Naive thymus-derived CD4-positive, alpha-beta T cell (primary cell): Measurements from ENCODE around the gene UNC119B. TPM values are rescaled to one million over a fixed set of nuclear protein-coding genes. Genes with fewer than 3 reads are reported as not detected.
A peak's percentile ranks its signal among the peaks of the same experiment; 100 is the strongest.

ENCODE experiments used
- ATAC-seq: fragments of 150-1000 bp; cut with Tn5 transposase; 2 replicates; pipeline ENCODE4 v1.10.0; 2021; ENCODE audit warnings: mild to moderate bottlenecking, moderate library complexity
- CTCF ChIA-PET: fragments of 350-600 bp; sonication (Branson Sonifier 250); formaldehyde crosslinking; loops from one replicate; lab custom pipeline; 2021; ENCODE audit warnings: antibody characterized with exemption; lab: Charles Lee
- POLR2A ChIA-PET: fragments of 350-600 bp; sonication (Branson Sonifier 250); formaldehyde crosslinking; loops from one replicate; lab custom pipeline; 2021; ENCODE audit warnings: antibody characterized with exemption, inconsistent platforms; lab: Charles Lee
- DNase-seq, 9 donors: peaks; one replicate each; pipeline versions ENCODE4 v3.0.0 to v3.0.0-alpha.2; 2020 to 2022; ENCODE audit warnings: mixed read lengths in 1 of 9
- H3K27ac ChIP-seq: one replicate; pipeline ENCODE4 v1.7.0; 2013; ENCODE audit warnings: mild to moderate bottlenecking, low read depth, low read length, moderate library complexity
- H3K27me3 ChIP-seq, 2 donors: one replicate each; pipeline ENCODE4 v1.7.0; 2013; ENCODE audit warnings: low read length in 2 of 2, mild to moderate bottlenecking in 2 of 2, moderate library complexity in 2 of 2; ENCODE audit not compliant: control insufficient read depth in 2 of 2, insufficient read depth in 2 of 2
- H3K36me3 ChIP-seq, 3 experiments: 1 replicate in 2 of 3; 2 replicates in 1 of 3; pipeline ENCODE4 v1.7.0; 2013; ENCODE audit warnings: low read length in 3 of 3, mild to moderate bottlenecking in 3 of 3, moderate library complexity in 1 of 3; ENCODE audit not compliant: insufficient read depth in 3 of 3, control insufficient read depth in 2 of 3
- H3K4me1 ChIP-seq, 2 donors: one replicate each; pipeline ENCODE4 v1.7.0; 2013; ENCODE audit warnings: low read length in 2 of 2, mild to moderate bottlenecking in 2 of 2, moderate library complexity in 1 of 2; ENCODE audit not compliant: control insufficient read depth in 2 of 2, insufficient read depth in 2 of 2
- H3K4me3 ChIP-seq: 2 replicates; pipeline ENCODE4 v1.7.0; 2013; ENCODE audit warnings: mild to moderate bottlenecking, low read length
- H3K9me3 ChIP-seq, 3 experiments: 1 replicate in 2 of 3; 2 replicates in 1 of 3; pipeline ENCODE4 v1.7.0; 2013; ENCODE audit warnings: low read length in 3 of 3; ENCODE audit not compliant: control insufficient read depth in 2 of 3
- H3K27ac Mint-ChIP-seq, 9 donors: one replicate each; pipeline ENCODE4 v1.8.0; 2020 to 2022; ENCODE audit warnings: mixed read lengths in 9 of 9, mild to moderate bottlenecking in 8 of 9, moderate library complexity in 5 of 9, inconsistent platforms in 2 of 9
- H3K27me3 Mint-ChIP-seq, 5 donors: one replicate each; pipeline ENCODE4 v1.8.0; 2021 to 2022; ENCODE audit warnings: mixed read lengths in 5 of 5, mild to moderate bottlenecking in 1 of 5
- H3K36me3 Mint-ChIP-seq, 5 donors: one replicate each; pipeline ENCODE4 v1.8.0; 2020 to 2022; ENCODE audit warnings: mixed read lengths in 5 of 5, mild to moderate bottlenecking in 3 of 5, inconsistent platforms in 1 of 5
- H3K4me1 Mint-ChIP-seq, 7 donors: one replicate each; pipeline ENCODE4 v1.8.0; 2020 to 2022; ENCODE audit warnings: mixed read lengths in 7 of 7, mild to moderate bottlenecking in 3 of 7, inconsistent platforms in 1 of 7
- H3K4me3 Mint-ChIP-seq, 10 donors: one replicate each; pipeline ENCODE4 v1.8.0; 2020 to 2022; ENCODE audit warnings: mild to moderate bottlenecking in 10 of 10, mixed read lengths in 10 of 10, moderate library complexity in 6 of 10, inconsistent platforms in 2 of 10
- H3K9me3 Mint-ChIP-seq, 11 donors: one replicate each; pipeline ENCODE4 v1.8.0; 2020 to 2022; ENCODE audit warnings: mixed read lengths in 11 of 11, mild to moderate bottlenecking in 4 of 11, inconsistent platforms in 1 of 11, moderate library complexity in 1 of 11
- intact Hi-C, 2 donors: fragments of 100-400 bp; cut with micrococcal nuclease; formaldehyde crosslinking; loops; one replicate each; pipeline ENCODE4 v1.15.1; 2023
- polyA plus RNA-seq, 2 donors: library from polyadenylated mRNA; unstranded; fragments of 300-500 nt; fragmentation: Illumina TruSeq; gene quantifications; one replicate each; pipeline ENCODE4 v1.2.3, GENCODE V29; 2021
- total RNA-seq, 6 experiments: library from RNA in 5 of 6; stranded (reverse) in 5 of 6; gene quantifications; 1 replicate in 5 of 6; 2 replicates in 1 of 6; pipeline ENCODE4 v1.2.3 and lab custom pipeline; 2021 to 2026

The UNC119B gene
- total and polyA plus RNA-seq, 7 experiments from 2014 or later = 10.6 to 26.7 (median 15.2) TPM

DNA sequence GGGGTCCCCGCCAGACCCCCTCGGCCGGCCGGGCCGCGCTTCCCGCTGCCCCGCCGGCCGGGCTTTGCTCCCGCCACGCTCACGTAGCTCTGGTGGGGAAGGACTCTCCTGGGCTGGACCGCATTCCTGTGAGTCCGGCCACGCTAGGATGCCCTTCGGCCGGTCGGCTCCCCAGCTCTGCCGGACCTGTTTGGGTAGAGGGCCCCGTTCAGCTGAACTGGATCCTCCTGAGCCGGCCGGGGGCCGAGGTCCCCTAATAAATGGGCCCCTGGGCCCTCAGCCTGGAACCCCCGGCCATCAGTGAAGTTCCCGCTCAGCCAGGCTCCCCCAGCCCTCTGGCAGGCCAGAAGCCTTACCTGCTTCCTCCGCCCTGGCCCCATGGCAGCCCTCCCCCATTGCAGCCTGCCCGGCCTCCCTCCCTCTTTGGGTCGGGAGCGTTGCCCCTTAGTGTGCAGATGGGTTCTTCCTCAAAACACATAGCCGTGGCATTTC lies 593 bp downstream of the UNC119B start:
- peak overlapping the region; percentile 87 to 96 (median 92) for H3K27ac Mint-ChIP-seq
- Histone ChIP-seq H3K9me3 (no peaks in the 10 kb centered on the region), H3K27me3 (no peaks in the 10 kb centered on the region), H3K4me3 (peak overlapping the region; percentile 69), H3K4me1 (peaks cover 5 to 7% of the 10 kb centered on the region in 2 donors), H3K36me3 (peaks cover 0 to 12% (median 0%) of the 10 kb centered on the region in 3 experiments), H3K27ac (peak overlapping the region; percentile 83)
- no peaks in the 10 kb centered on the region for H3K27me3 Mint-ChIP-seq
- ChIA-PET CTCF (interaction anchor here (0.7 to 2.2 kb wide), 4 partner anchors 9 to 274 kb away, joined by 3 to 17 read pairs (median 5); no protein-coding TSS in a partner anchor), POLR2A (interaction anchor here (0.7 to 1.2 kb wide), 3 partner anchors 15 to 689 kb away, joined by 3 read pairs; partner anchors contain the start of gene RNF34)
- intact Hi-C loops = loop anchor here (1.0 to 10.0 kb wide), 5 partner anchors 14 to 386 kb away; partner anchors contain the start of genes ACADS (in 1 of the 2) and HNF1A (in 1 of the 2)
- peak; percentile 33 for ATAC-seq
- H3K4me3 Mint-ChIP-seq = peak overlapping the region; percentile 87 to 98 (median 95)
- peaks cover 20 to 40% (median 37%) of the 10 kb centered on the region in 7 donors for H3K4me1 Mint-ChIP-seq
- no peaks in the 10 kb centered on the region for H3K9me3 Mint-ChIP-seq
- peaks cover 0 to 18% (median 6%) of the 10 kb centered on the region in 5 donors for H3K36me3 Mint-ChIP-seq
- peak in 5 of 9 donors; percentile 13 to 47 (median 23) for DNase-seq

DNA sequence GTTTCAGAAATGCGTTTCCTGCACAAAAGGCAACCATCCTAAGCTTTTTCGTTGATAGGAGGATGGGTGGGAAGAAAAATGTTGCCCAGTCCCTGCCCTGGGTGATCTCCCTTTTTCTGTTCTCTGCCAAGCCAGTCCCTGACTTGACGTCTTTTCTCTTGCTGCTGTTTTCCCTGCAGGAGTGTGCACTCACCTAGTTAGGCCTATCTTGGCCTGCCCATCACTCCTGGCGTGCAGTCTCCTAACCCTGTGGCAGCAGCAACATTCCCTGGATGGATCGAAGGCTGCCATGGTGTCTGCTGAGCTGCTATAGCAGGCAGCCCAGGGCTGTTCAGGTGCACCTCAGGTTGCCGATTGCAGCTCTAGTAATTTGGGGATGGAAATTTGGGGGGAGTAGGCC lies 1.2 kb downstream of the UNC119B start:
- no peak for ATAC-seq
- Histone ChIP-seq H3K27ac (peak overlapping the region; percentile 83), H3K36me3 (peaks cover 0 to 18% (median 5%) of the 10 kb centered on the region in 3 experiments), H3K4me1 (peaks cover 5 to 7% of the 10 kb centered on the region in 2 donors), H3K27me3 (no peaks in the 10 kb centered on the region), H3K4me3 (peak overlapping the region; percentile 69), H3K9me3 (no peaks in the 10 kb centered on the region)
- H3K4me3 Mint-ChIP-seq = peak overlapping the region; percentile 87 to 98 (median 95)
- no peaks in the 10 kb centered on the region for H3K27me3 Mint-ChIP-seq
- no peaks in the 10 kb centered on the region for H3K9me3 Mint-ChIP-seq
- no peak for DNase-seq
- H3K27ac Mint-ChIP-seq = peak overlapping the region; percentile 87 to 96 (median 92)
- H3K36me3 Mint-ChIP-seq = peaks cover 3 to 18% (median 10%) of the 10 kb centered on the region in 5 donors
- CTCF ChIA-PET = interaction anchor here (1.3 to 2.2 kb wide), 3 partner anchors 9 to 65 kb away, joined by 3 to 17 read pairs (median 7); no protein-coding TSS in a partner anchor
- intact Hi-C loops = loop anchor here (2.0 to 10.0 kb wide), 3 partner anchors 34 to 387 kb away; partner anchors contain the start of gene HNF1A (in 1 of the 2)
- peaks cover 20 to 40% (median 37%) of the 10 kb centered on the region in 7 donors for H3K4me1 Mint-ChIP-seq
- POLR2A ChIA-PET = interaction anchor here (0.7 to 1.2 kb wide), 2 partner anchors 16 to 29 kb away, joined by 3 read pairs; no protein-coding TSS in a partner anchor

DNA sequence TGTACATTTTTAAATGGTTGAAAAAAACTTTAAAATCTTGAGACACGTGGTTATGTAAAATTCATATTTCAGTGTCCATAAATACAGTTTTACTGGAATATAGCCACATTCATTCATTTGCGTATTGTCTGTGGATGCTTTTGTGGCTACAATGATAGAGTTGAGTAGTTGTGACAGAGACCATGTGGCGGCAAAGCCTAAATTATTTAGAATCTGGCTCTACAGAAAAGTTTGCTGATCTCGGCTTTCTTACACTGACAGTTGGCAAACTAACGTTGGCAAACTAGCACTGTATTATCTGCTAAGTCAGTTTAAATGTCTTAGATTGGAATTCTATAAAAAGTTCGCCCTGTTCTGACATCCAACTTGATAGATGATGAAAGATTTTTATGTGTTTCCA lies 2.4 kb downstream of the UNC119B start:
- H3K4me3 ChIP-seq = no peak overlapping the region
- peaks cover 5 to 7% of the 10 kb centered on the region in 2 donors for H3K4me1 ChIP-seq
- H3K36me3 ChIP-seq = peaks cover 6 to 30% (median 14%) of the 10 kb centered on the region in 3 experiments
- Mint-ChIP-seq H3K4me3 (peak overlapping the region in 4 of 10 donors; percentile 87 to 98 (median 96)), H3K27ac (peak overlapping the region in 5 of 9 donors; percentile 87 to 93 (median 91)), H3K27me3 (no peaks in the 10 kb centered on the region), H3K4me1 (peaks cover 20 to 40% (median 37%) of the 10 kb centered on the region in 7 donors), H3K9me3 (no peaks in the 10 kb centered on the region), H3K36me3 (peaks cover 6 to 19% (median 14%) of the 10 kb centered on the region in 5 donors)
- POLR2A ChIA-PET = no interaction called here
- no peak for ATAC-seq
- no peaks in the 10 kb centered on the region for H3K9me3 ChIP-seq
- CTCF ChIA-PET = interaction anchor here (2.2 kb wide), 1 partner anchor 64 kb away, joined by 17 read pairs; no protein-coding TSS in a partner anchor
- DNase-seq = no peak
- peak overlapping the region; percentile 7 for H3K27ac ChIP-seq
- intact Hi-C loops = loop anchor here in 1 of 2 donors (5.0 to 10.0 kb wide), 2 partner anchors 35 to 262 kb away; partner anchors contain the start of gene HNF1A
- no peaks in the 10 kb centered on the region for H3K27me3 ChIP-seq

DNA sequence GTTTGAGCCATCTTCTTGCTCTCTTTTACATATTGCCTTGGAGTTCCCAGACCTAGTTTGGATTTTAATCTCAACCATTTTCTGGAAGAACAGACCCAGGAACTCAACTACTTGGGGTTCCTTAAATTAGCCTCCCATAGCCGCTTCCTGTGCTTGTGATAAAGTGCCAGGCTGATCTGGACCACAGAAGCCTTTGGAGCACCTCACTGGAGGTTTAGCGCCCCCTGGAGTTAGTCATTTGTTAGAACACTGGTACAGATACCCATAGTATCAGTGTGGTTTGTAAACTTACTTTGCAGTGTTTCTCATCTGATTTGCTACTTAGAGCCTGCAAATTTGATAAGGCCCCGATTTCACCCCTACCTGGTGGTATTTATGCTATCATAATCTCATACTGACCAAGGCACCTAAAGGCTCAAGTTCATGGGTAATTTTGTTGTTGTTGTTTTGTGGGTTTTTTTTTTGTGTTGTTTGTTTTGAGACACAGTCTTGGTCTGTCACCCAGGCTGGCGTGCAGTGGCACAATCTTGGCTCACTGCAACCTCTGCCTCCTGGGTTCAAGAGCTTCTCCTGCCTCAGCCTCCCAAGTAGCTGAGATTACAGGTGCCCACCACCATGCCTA lies 3.7 kb downstream of the UNC119B start:
- Mint-ChIP-seq H3K9me3 (no peaks in the 10 kb centered on the region), H3K36me3 (peaks cover 13 to 28% (median 19%) of the 10 kb centered on the region in 5 donors), H3K27ac (peak overlapping the region in 7 of 9 donors; percentile 32 to 86 (median 72)), H3K4me1 (peaks cover 27 to 46% (median 44%) of the 10 kb centered on the region in 7 donors), H3K4me3 (peak overlapping the region in 6 of 10 donors; percentile 9 to 82 (median 43)), H3K27me3 (no peaks in the 10 kb centered on the region)
- intact Hi-C loops = loop anchor here (1.0 to 10.0 kb wide), 8 partner anchors 27 to 276 kb away; partner anchors contain the start of genes COX6A1 (in 1 of the 2), HNF1A (in 1 of the 2) and MLEC (in 1 of the 2)
- peaks cover 5 to 7% of the 10 kb centered on the region in 2 donors for H3K4me1 ChIP-seq
- H3K9me3 ChIP-seq = no peaks in the 10 kb centered on the region
- H3K36me3 ChIP-seq = peaks cover 6 to 42% (median 22%) of the 10 kb centered on the region in 3 experiments
- H3K27me3 ChIP-seq = no peaks in the 10 kb centered on the region
- ATAC-seq (peak; percentile 80), DNase-seq (peak in 8 of 9 donors; percentile 59 to 83 (median 79))
- ChIA-PET POLR2A (no interaction called here), CTCF (interaction anchor here (0.6 to 1.3 kb wide), 5 partner anchors 25 to 279 kb away, joined by 3 to 6 read pairs (median 3); no protein-coding TSS in a partner anchor)
- H3K27ac ChIP-seq = no peak overlapping the region
- H3K4me3 ChIP-seq = no peak overlapping the region

DNA sequence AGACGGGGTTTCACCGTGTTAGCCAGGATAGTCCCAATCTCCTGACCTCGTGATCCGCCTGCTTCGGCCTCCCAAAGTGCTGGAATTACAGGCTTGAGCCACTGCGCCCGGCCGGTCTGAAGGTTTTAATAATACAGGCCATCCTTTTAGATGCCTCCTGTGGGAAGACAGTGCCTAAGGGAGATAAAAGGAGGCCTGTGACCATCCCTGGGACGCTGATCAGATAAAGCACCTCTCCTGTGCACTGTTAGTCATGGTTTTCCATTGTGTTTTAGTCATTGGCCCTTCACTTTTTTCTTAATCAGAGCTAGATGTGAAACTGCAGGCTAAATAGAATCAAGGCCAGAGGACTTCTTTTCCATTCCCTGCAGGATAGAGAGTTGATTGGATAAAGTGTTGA lies 7.8 kb downstream of the UNC119B start:
- peak overlapping the region in 1 of 10 donors; percentile 48 for H3K4me3 Mint-ChIP-seq
- no peaks in the 10 kb centered on the region for H3K9me3 ChIP-seq
- CTCF ChIA-PET = no interaction called here
- peaks cover 12 to 30% (median 21%) of the 10 kb centered on the region in 7 donors for H3K4me1 Mint-ChIP-seq
- H3K27me3 ChIP-seq = no peaks in the 10 kb centered on the region
- DNase-seq (no peak), ATAC-seq (no peak)
- no peak overlapping the region for H3K27ac ChIP-seq
- peak overlapping the region in 1 of 9 donors; percentile 31 for H3K27ac Mint-ChIP-seq
- H3K27me3 Mint-ChIP-seq = no peaks in the 10 kb centered on the region
- no peak overlapping the region for H3K4me3 ChIP-seq
- POLR2A ChIA-PET = no interaction called here
- peaks cover 6 to 81% (median 22%) of the 10 kb centered on the region in 3 experiments for H3K36me3 ChIP-seq
- H3K4me1 ChIP-seq = no peaks in the 10 kb centered on the region
- peaks cover 19 to 59% (median 29%) of the 10 kb centered on the region in 5 donors for H3K36me3 Mint-ChIP-seq
- no peaks in the 10 kb centered on the region for H3K9me3 Mint-ChIP-seq
- intact Hi-C loops = loop anchor here in 1 of 2 donors (10.0 kb wide), 1 partner anchor 257 kb away; the partner anchor contains the start of gene HNF1A

DNA sequence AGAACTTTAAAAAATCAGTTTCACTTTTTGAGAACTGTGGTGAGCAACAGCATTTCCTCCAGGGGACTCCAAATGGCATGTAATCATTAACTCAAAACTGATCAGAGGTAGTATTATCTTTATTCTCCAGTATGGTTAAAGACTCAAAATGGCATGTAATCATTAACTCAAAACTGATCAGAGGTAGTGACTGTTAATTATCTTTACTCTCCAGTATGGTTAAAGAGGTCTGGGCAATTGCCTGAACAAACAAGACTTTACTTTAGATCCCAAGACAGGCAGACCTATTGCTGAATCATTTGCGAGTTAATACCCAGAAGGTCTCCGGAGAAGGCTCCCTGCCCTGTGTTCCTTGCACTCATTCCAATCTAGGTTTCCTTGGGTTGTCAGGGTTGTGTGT lies 8.8 kb downstream of the UNC119B start:
- H3K4me1 ChIP-seq = no peaks in the 10 kb centered on the region
- peaks cover 7 to 22% (median 16%) of the 10 kb centered on the region in 7 donors for H3K4me1 Mint-ChIP-seq
- no peaks in the 10 kb centered on the region for H3K9me3 Mint-ChIP-seq
- H3K27ac ChIP-seq = no peak overlapping the region
- no peak overlapping the region for H3K4me3 ChIP-seq
- ChIA-PET POLR2A (interaction anchor here (0.6 kb wide), 1 partner anchor 200 kb away, joined by 7 read pairs; no protein-coding TSS in a partner anchor), CTCF (no interaction called here)
- H3K36me3 Mint-ChIP-seq = peaks cover 19 to 65% (median 25%) of the 10 kb centered on the region in 5 donors
- no peaks in the 10 kb centered on the region for H3K27me3 Mint-ChIP-seq
- no peaks in the 10 kb centered on the region for H3K9me3 ChIP-seq
- no peaks in the 10 kb centered on the region for H3K27me3 ChIP-seq
- DNase-seq (no peak), ATAC-seq (no peak)
- no peak overlapping the region for H3K4me3 Mint-ChIP-seq
- H3K27ac Mint-ChIP-seq = peak overlapping the region in 2 of 9 donors; percentile 11 to 53
- intact Hi-C loops = loop anchor here in 1 of 2 donors (10.0 kb wide), 1 partner anchor 256 kb away; the partner anchor contains the start of gene HNF1A
- H3K36me3 ChIP-seq = peaks cover 6 to 82% (median 22%) of the 10 kb centered on the region in 3 experiments
